HT-29 (cell line): ENCODE measurements around the gene ZNF107. TPM values are rescaled to one million over a fixed set of nuclear protein-coding genes. Genes with fewer than 3 reads are reported as not detected.
"Not testable (repeated sequence)": the region's sequence is repeated elsewhere in the genome, so short reads cannot be mapped to it uniquely, and the experiment has no call there.

Experiments
- DNase-seq: peaks from one replicate; pipeline ENCODE4 v3.0.0-alpha.2; 2015; ENCODE audit warnings: low spot score
- total RNA-seq: library from RNA; depleted of rRNA; stranded (reverse); fragments of >200 nt; shearing (Covaris generic); gene quantifications from 2 replicates; pipeline ENCODE4 v1.2.3, GENCODE V29; 2014

ZNF107 gene
- total RNA-seq, 1 experiment from 2014 or later = 3.6 TPM

DNA sequence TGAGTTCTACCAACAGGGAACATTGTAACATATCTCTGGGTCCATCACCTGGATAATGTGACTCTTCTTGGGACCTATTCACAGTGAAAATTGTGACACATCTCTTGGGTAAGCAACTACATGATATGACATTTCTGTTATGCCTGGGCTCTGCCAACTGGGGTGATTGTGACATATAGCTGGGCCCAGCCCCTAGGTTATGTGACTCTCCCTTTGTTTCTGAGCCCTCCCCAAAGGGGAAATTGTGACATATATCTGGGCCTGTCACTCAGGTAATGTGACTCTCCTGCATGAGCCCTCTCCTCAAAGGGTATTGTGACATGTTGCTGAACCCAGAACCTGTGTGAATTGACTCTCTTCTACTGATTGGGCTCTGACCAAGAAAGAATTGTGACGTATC lies 22.4 kb upstream of the ZNF107 start:
- DNase-seq = no peak

DNA sequence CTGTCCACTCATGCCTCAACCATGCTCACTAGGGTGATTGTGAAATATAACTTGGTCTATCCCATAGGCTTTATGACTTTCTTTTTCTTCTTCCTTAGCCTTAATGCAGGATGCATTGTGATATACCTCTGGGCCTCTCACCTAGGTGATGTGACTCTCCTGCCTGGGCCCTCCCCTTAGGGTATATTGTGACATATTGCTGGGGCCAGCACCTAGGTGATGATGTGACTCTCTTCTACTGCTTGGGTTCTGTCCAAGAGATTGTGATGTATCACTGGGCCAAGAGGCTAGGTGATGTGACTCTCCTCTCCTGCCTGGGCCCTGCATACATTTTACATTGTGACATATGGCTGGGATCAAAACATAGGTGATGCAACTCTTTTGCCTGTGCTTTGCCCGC lies 14.7 kb upstream of the ZNF107 start:
- DNase-seq = no peak

DNA sequence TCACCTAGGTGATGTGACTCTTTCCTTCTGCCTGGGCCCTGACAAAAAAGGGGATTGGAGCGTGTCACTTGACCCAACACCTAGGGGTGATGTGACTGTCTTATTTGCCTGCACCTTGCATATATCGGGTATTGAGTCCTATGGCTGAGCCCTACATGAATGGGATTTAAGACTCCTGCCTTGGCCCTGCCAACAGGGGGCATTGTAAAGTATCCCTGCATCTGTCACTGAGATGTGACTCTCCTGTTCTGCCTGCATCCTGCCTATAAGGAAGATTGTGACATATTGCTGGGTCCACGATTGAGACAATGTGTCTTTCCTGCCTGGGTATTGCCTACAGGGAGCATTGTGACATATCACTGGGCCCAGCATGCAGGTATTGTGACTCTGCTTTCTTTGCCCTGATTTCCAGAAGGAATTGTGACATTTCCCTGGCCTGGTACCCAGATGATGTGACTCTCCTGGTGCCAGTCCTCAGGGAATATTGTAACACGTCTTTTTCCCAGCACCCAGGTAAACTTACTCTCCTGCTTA lies 14.2 kb upstream of the ZNF107 start:
- no peak for DNase-seq

DNA sequence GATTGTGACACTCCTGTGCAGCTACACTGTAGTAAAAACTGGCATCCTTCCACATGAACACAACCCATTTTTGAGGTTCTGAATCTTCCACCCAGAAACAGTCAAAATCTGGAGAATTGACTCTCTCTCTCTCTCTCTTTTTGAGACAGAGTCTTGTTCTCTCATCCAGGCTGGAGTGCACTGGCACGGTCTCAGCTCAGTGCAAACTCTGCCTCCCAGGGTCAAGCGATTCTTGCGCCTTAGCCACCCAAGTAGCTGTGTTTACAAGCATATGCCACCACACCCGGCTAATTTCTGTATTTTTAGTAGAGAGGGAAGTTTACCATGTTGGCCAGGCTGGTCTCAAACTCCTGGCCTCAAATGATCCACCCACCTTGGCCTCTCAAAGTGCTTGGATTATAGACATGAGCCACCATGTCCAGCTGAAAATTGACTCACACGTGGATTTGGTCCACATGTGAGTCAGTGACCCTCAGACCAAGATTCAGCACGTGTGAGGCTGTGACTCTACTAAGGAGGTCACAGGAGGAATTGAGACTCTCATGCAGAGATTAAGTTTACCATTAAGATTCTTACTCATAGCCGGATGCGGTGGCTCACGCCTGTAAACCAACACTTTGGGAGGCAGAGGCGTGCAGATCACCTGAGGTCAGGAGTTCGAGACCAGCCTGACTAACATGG lies 12.1 kb upstream of the ZNF107 start:
- DNase-seq = no peak

DNA sequence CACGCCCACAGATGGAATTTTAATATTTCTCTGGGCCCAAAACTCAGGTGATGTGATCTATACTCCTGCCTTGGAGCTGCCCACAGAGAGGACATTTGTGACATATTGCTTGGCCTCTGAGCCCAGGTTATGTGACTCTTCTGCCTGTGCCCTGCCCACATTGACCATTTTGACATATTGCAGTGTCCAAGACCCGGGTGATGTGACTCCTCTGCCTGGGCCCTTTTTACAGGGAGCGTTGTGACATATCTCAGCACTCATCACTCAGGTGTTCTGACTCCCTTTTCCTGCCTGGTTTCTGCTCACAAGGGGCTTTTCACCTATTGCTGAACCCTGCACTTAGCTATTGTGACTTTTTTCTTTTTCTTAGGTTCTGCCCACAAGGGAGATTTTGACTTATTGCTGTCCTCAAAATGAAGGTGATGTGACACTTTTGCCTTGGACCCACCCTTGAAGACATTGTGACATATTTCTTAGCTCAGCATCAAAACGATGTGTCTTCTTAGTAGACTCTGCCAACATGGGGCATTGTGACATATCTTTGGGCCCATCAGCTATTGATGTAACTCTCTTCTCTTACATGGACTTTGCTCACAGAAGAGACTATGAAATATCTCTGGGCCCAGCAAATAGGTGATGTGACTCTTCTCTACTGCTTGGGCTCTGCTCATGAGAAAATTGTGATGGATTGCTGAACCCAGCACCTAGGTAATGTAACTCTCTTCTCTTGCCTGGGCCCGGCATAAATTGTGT lies 11.0 kb upstream of the ZNF107 start:
- no peak for DNase-seq

DNA sequence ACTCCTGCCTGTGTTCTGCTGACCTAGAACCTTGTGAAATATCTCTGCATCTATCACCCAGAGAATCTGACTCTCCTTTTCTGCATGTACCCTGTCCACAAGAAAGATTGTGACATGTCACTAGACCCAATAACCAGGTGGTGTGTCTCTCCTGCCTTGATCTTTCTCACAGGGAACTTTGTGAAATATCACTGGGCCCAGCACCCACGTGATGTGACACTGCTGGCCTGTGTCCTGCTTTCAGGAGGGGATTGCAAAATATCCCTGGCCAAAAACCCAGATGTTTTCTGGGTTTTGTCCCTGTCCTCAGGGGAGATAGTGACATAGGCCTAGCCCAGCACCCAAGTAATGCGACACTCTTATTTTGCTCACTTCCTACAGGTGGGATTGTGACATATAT lies 10.1 kb upstream of the ZNF107 start:
- DNase-seq = no peak

DNA sequence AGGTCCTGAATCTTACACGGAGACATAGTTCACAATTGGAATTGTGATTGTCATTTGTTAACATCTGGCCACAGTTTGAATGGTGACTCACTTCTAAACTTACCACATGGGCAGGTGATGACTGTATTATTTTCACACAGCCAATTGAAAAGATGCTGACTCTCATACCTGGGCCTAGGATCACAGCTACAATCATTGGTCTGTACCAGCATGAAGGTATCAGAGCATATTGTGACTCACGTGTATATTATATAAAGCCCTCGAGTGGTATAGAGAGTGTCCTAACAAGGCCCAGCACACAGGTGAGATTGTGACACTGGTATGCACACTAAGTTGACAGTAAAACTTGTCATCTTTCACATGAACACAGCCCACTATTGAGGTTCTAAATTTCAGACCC lies 9.4 kb upstream of the ZNF107 start:
- no peak for DNase-seq

DNA sequence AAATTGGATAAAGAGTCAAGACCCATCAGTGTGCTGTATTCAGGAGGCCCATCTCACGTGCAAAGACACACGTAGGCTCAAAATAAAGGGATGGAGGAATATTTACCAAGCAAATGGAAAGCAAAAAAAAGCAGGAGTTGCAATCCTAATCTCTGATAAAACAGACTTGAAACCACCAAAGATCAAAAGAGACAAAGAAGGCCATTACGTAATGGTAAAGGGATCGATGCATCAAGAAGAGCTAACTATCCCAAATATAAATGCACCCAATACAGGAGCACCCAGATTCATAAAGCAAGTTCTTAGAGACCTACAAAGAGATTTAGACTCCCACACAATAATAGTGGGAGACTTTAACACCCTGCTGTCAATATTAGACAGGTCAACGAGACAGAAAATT lies 3.8 kb upstream of the ZNF107 start:
- DNase-seq = not testable (repeated sequence)

DNA sequence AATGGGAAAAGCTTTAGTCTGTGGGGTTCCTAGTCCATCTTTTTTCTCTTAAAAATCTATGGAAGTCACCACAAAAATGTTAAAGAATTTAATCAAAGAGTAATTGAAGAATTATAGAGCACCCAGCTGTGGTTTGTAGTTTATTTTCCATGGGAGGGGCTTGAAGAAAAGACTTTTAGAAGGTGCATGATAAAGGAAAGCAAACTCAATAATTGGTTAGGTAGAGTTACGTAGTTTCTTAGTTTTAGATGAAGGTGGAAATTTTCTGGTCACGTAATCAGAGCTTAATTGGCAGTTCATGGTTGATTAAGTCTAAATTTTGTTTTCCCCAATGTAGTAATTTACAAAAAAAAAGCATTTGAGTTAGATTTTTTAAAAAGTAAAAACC lies 724 bp downstream of the ZNF107 start:
- no peak for DNase-seq

DNA sequence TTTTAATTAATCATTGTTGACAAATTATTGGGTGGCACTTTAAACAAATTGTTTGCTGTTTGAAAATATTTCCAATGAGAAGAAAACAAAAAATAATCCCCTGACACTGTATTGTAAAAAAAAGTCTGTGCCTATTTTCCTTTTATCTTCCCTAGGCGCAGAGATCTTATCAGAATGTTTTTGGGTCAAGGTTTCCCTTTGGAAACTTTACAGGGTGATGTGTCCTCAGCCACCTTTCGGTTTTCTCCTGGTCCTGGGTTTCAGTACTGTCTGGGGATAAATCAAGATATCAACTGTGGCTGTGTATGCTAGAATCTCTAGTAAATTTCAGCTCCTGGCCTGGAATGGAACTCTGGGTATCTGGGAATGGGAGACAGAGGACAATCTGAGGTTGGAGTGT lies 1.4 kb downstream of the ZNF107 start:
- DNase-seq = no peak

DNA sequence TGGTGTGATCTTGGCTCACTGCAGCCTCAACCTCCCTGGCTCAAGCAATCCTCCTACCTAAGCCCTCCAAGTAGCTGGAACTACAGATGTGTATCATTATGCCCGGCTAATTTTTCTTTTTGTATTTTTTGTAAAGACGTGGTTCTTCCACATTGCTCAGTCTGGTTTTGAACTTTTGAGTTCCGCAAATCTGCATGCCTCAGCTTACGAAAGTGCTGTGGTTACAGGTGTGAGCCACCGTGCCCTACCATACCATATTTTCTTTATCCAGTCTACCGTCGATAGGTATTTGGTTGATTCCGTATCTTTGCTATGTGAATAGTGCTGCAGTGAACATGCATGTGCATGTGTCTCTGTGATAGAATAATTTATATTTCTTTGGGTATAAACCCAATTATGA lies 6.5 kb downstream of the ZNF107 start:
- no peak for DNase-seq

DNA sequence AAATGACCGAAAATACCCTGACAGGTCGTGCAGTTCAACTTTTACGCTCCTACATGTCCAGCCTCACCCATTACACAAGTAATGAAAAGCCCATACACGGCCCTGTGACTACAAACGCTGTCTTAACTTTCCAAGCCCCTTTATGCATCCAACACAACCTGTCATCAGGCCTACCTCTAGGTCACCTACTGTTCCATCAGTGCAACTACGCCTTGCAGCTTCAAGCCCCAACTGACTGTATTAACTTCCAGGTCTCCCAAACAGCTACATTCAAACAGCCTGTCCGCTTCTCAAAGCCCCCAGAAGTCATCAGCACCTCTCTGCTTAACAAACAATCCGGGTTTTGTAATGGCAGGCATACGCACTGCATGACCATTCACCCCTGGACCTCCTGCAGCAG lies 19.2 kb downstream of the ZNF107 start:
- no peak for DNase-seq

DNA sequence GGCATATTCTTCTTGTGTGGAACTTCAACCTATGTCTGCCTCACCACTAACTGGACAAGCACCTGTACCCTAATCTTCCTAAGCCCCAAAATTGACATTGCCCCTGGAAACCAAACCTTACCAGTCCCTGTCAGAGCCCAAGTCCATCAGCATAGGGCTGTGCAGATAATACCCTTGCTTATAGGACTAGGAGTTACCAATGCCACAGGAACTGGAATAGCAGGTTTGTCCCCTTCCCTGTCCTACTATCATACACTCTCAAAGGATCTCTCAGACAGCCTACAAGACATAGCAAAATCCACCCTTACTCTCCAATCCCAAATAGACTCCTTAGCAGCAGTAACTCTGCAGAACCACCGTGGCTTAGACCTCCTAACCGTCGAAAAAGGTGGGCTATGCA lies 19.8 kb downstream of the ZNF107 start:
- DNase-seq = peak; percentile 49

DNA sequence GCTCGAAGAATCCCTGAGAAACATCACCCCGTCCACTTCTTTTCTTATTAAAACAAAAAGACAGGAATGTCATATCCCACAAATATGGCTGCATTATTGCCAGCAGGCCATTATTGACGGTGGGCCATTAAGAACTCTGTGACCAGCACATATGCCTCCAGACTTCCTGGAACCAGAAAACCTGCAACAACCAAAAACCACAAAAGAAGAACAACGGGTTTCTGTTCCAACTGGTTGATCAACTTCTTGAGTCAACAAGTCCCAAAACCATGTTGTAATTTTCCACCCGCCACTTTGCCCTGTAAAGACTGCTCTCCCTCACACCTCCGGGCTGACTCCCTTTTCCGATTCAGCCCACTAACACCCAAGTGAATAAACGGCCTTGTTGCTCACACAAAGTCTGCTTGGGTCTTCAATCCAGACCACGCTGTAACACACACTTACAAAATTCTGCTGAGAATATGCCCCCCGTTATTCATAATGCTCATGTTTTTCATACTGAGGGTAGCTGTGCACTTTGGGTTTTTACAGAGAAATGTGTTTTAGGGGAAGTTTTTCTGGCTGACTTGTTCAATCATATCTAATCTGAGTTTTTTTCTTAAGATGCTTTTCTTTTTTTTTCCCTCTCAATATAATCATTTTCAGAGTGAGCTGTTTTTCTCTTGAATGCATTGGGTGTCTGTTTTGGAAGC lies 20.7 kb downstream of the ZNF107 start:
- peak; percentile 40 for DNase-seq

DNA sequence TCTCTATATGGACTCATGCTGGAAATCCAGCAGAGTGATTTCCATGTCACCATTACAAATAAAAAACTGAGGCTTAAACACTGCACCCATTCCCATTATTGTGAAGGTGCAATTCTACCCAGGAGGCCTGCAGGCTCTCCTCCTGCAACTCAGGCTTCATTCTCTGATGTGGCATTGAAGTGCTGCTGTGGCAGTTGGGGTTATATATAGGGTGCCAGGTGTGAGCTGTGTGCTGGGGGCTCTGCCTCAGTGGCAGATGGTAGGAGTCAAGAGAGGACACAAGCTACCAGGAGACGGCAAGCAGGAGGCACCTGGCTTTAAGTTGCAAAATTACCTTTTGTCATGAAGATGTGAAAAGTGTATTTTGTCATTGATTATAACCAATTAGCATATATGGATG lies 21.3 kb downstream of the ZNF107 start:
- DNase-seq = no peak

DNA sequence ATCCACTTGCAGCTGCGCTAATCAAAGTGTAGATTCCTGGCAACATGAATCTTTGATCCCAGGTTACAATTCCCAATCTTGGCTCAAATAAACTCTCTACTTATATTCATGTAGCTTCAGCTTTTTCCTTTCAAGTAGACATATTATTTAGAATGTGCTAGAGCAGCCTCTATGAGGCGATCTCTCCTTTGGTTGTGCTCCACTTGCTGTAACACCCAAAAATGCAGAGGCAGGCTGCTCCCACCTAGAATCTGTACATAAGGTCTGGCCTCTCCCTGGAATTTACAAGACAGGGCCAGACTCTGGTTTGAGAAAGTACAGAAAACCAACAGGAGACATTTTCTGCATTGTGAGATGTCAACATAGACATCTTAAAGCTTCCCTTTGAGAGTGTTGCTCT lies 23.1 kb downstream of the ZNF107 start:
- DNase-seq = no peak

DNA sequence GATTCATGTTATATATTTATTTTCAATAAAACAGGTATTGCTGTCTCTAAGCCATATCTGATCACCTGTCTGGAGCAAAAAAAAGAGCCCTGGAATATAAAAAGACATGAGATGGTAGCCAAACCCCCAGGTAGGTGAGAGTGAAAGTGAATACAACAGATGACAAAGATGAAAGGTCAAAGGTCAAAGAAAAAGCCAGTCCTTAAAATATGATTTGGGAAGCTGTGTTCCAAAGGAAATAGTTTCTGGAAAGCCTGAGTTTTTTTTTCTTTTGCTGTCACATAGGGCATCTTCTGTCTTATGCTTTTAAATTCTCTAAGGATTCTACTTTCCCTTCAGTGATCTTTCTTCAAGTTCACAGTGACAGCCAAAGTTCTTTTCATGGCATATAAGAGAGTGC lies 25.9 kb downstream of the ZNF107 start:
- DNase-seq = no peak

DNA sequence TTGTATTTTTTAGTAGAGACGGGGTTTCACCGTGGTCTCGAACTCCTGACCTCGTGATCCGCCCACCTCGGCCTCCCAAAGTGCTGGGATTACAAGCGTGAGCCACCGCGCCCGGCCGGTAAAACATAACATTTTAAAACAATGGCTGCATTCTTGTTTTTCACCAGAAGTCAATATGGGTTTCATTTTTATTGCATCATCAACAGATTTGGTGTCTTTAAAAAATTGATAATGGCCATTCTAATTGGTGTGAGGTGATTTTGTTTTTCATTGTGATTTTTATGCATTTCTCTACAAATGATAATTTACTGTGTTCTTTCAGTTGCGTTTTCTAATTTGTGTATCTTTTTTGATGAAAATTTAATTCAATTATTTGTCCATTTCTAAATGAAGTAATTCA lies 31.9 kb downstream of the ZNF107 start:
- DNase-seq = not testable (repeated sequence)

DNA sequence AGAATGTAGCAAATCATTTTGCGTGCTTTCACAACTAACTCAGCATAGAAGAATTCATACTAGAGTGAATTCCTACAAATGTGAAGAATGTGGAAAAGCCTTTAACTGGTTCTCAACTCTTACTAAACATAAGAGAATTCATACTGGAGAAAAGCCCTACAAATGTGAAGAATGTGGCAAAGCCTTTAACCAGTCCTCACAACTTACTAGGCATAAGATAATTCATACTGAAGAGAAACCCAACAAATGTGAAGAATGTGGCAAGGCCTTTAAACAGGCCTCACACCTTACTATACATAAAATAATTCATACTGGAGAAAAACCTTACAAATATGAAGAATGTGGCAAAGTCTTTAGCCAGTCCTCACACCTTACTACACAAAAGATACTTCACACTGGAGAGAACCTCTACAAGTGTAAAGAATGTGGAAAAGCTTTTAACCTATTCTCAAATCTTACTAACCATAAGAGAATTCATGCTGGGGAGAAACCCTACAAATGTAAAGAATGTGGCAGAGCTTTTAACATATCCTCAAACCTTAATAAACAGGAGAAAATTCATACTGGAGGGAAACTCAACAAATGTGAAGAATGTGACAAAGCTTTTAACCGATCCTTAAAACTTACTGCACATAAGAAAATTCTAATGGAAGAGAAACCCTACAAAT lies 40.8 kb downstream of the ZNF107 start:
- DNase-seq = no peak

DNA sequence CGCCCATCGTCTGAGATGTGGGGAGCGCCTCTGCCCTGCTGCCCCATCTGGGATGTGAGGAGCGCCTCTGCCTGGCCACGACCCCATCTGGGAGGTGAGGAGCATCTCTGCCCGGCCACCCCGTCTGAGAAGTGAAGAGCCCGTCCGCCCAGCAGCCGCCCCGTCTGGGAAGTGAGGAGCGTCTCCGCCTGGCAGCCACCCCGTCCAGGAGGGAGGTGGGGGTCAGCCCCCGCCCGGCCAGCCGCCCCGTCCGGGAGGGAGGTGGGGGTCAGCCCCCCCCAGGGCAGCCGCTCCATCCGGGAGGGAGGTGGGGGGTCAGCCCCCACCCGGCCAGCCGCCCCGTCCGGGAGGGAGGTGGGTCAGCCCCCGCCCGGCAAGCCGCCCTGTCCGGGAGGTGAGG lies 52.0 kb downstream of the ZNF107 start:
- not testable (repeated sequence) for DNase-seq

DNA sequence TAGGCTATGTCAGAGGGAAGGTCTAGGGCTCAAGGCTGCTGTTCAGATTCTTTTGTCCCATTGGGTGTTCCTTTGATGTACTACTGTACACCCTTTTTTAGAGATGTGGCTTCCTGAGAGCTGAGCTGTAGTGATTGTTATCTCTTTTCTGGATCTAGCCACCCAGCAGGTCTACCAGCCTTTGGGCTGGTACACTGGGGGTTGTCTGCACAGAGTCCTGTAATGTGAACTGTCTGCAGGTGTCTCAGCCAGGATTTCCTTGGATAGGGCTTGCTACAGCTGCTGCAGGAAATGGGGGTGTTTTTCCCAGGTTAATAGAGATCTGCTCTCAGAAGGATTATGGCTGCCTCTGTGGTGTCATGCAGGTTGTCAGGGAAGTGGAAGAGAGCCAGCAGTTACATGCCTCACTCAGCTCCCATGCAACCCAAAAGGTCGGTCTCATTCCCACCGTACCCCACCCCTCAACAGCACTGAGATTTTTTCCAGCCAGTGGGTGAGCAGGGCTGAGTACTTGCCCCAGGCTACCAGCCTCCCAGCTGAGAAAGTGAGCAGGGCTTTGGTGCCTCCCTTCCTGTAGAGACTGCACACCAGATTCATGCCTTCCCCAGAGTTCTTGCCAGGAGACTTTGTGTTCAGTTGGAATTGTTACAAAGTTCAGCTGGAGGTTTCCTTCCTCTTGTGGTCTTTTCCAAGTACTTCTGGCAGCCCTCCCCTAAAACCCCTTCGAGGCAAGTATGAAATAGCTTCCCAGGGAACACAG lies 63.3 kb downstream of the ZNF107 start:
- DNase-seq = no peak
